Stimulated activated naive CD4-positive, alpha-beta T cell treated with Interleukin-2 at 50 U/mL for 16 hours (primary cell): ENCODE measurements around the gene MSL1.
"Not testable (repeated sequence)": the region's sequence is repeated elsewhere in the genome, so short reads cannot be mapped to it uniquely, and the experiment has no call there.

Experiments
- DNase-seq: peaks from one replicate; lab custom pipeline; 2025; lab: John Stamatoyannopoulos, UW

MSL1 gene

DNA sequence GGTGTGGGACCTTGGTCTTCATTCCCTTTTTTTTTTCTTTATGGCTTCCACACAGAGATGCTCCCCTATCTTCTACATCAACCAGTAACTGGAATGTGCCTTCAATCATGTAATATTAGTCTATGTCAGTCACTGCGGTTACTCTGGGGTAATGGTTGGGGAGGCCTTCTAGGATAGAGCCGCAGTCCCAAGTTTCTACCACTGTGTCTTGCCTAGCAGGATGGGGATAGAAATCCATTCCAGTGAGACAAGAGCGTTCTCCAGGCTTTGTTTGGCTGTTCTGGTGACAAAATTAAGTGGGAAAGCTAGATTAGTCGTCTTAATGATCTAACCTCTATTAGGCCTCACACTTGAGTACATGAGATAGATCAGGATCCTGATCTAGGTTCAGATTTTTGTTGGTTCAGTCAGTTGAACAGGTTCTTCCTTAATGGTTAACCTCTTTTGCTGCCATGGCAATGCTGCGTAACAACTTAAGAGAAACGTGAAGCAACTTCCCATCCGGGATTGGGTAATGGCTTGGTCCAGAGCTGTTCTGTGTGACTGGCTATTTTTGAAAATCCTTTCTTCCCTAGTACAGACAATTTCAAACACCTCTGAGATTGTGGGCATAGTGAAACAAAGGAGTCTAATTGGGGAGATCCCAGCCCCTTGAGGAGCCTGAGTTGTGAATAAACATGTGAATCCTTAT is 8.7 kb downstream of the MSL1 start:
- DNase-seq: no peak

DNA sequence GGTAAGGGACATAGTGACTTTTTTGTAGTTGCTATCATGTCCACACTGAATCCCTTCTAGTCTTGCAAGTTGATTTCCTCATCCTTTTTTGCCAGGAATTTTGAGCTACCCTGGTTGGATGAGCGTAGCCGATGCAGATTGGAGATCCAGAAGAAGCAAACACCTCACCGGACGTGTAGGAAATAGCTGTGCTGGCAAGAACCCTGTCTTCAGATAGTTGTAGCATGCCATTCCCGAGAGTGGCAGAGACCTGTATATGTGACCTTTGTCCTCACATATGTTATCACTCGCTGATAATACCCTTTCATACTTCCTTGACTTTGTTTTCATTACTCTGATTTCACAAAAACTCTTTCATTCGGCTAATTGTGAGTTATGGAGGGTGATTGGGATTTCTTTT is 12.4 kb downstream of the MSL1 start:
- DNase-seq: no peak

DNA sequence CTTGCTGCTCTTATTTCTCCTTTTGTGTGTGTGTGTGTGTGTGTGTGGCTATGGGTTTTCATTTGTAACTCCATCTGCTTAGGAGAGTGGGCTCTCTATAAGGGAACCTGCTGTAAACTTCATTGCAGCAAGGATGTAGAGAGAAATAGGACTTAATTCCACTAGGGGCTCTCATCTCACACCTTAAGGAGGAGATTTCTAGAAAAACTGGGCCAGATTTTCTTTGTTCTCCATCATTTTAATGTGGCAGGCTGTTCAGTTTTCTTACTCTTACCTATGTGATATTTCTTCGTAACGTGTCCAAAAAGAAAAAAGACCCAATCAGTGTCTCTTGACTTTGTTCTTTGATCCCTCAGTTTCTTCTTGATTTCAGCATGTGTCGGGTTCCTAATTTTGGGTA is 14.0 kb downstream of the MSL1 start:
- DNase-seq: no peak

DNA sequence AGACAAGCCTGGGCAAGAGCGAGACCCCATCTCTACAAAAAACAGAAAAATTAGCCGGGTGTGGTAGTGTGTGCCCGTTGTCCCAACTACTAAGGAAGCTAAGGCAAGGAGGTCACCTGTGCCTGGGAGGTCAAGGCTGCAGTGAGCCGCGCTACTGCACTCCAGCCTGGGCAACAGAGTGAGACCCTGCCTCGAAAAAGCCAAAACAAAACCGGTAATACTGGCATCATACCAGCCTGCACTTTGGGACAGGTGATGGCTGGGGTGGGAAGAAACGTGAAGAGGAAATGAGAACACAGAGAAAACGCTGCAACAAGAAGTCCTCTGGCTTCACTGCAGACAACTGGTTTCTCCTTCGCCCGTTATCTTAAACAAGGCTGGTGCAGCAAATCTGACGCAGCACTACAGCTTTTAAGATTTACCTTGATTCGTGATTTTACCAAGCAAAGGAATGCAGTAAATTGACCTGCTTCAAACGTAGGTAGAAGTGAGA is 17.8 kb downstream of the MSL1 start:
- DNase-seq: no peak

DNA sequence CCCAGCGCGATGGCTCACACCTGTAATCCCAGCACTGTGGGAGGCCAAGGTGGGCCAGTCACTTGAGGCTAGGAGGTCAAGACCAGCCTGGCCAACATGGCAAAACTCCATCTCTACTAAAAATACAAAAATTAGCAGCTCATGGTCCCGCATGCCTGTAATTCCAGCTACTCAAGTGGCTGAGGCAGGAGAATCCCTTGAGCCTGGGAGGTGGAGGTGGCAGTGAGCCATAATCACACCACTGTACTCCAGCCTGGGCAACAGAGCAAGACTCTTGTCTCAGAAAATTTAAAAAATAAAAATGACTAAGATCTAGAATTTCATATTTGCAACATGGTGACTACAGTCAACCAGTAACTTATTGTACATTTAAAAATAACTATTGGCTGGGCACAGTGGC is 21.4 kb downstream of the MSL1 start:
- not testable (repeated sequence) for DNase-seq

DNA sequence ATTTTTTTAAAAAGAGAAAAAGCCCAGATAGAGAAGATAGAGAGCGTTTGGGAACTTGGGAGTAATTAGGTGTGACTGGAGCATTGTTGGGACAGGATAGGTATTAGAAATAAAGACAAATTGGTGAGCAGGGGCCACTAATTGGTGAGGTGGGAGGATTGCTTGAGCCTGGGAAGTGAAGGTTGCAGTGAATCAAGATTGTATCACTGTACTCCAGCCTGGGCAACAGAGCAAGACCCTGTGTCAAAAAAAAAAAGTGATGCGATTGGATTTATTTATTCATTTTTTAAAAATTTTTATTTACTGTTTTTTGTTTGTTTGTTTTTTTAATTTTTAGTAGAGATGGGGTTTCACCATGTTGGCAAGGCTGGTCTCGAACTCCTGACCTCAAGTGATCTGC is 23.7 kb downstream of the MSL1 start:
- DNase-seq: no peak

DNA sequence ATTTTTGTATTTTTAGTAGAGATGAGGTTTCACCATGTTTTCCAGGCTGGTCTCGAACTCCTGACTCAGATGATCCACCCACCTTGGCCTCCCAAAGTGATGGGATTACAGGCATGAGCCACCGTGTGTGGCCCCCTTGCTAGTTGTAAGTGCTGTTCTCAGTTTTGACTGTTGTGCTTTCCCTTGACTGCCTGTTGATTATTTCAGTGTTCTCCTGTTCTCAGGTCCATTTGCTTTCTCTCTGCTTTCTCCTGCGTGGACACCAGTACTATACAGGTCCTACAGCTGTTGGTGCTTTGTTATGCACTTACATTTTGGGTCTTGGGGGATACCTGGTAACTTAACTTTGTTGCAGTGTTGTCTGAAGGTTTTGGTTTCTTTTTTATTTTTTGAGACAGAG is 26.8 kb downstream of the MSL1 start:
- DNase-seq: no peak

DNA sequence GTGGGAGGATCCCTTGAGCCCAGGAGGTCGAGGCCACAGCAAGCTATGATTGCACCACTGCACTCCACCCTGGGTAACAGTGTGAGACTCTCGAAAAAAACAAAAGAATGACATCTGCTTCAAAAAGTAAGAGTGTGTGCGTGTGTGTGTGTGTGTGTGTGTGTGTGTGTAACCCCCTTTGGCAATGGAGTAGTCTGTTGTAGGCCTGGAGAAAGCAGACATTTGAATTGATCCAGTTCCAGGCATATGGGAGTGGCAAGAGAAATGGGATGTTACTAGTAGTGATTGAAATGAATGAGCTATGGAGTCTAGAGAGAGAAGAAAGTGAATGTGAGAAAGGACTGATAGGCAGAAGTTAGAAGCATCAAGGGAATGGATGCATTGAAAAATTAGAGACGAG is 28.5 kb downstream of the MSL1 start:
- DNase-seq: no peak

DNA sequence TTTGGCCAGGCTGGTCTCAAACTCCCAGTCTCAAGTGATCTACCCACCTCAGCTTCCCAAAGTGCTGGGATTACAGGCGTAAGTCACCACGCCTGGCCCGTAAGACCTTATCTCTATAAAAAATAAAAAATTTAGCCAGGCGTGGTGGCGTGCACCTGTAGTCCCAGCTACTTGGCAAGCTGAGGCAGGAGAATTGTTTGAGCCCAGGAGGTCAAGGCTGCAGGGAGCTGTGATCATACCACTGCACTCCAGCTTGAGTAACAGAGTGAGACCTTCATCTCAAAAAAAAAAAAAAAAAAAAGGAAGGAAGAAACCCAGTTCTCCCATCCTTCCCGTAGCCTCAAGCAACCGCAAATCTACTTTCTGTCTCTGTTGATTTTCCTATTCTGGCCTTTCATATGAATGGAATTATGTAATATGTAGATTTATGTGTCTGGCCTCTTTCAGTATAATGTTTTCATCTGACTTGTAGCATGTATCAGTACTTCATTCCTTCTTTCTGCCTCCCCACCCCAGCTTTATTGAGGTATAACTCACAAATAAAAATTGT is 29.7 kb downstream of the MSL1 start:
- no peak for DNase-seq

DNA sequence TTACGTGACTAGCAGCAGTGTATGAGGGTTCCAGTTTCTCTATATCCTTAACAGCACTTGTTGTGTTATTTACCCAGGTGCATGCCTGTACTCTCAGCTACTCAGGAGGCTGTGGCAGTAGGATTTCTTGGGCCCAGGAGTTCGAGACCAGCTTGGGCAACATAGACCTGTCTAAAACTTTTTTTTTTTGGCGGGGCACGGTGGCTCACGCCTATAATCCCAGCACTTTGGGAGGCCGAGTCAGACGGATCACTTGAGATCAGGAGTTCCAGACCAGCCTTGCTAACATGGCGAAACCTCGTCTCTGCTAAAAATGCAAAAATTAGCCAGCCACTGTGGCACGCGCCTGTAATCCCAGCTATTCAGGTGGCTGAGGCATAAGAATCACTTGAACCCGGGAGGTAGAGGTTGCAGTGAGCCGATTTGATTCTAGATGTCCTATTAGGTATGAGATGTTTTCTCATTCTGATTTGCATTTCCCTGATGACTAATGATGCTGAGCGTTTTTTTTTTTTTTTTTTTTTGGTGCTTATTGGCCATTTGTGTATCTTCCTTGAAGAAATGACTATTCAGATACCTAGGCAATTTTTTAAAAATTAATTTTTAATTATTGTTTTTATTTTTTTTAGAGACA is 31.9 kb downstream of the MSL1 start:
- no peak for DNase-seq

DNA sequence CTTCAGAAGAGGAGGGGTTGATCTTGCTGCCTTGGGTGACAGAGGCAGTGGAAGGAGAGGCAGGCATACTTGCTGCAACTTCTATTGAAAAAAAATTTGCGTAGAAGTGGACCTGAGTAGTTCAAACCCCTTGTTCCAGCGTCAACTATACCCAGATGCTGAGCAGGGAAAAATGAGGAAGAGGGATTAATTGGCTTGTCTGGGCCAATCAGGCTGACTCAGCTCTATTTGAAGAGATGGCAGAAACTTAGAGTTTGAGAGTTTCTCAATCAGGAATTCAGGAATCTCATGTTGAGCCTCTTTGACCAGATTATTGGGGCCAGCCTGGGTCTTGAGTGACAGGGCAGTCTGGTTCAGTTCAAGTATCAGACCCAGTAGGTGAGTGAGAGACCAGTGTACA is 36.2 kb downstream of the MSL1 start:
- no peak for DNase-seq

DNA sequence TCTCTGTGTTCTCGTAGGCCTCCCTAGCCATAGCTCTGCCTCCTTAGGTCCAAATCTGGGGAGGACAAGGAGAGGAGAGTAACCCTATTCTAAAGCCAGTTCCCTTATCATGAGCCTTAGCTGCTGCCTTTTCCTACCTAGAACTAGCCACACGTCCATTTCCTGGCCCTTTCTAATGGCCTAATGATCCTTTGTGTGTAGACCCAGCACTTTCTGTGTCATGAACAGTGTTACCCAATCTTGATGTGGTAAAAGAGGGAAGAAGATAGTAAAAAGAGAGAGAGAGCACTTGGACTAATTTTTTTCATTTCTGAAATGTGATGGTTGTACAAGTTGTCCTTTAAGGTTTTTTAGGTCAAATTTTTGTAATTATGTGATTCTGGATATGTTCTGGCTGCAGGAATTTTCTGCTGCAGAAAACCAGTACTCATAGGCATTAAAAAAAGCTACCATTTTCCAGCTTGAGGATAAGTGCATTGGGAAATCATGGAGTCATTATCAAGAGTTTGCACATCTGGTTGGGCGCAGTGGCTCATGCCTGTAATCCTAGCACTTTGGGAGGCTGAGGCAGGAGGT is 36.8 kb downstream of the MSL1 start:
- DNase-seq: no peak

DNA sequence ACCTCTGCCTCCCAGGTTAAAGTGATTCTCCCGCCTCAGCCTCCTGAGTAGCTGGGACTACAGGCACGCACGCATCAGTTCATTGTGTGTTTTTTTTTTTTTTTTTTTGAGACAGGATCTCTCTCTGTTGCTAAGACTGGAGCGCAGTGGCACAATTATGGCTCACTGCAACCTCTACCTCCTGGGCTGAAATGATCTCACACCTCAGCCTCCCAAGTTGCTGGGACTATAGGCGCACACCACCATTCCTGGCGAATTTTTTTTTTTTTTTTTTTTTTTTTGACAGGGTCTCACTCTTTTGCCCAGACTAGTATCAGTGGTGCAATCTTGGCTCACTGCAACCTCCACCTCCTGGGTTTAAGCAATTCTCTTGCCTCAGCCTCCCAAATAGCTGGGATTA is 37.7 kb downstream of the MSL1 start:
- no peak for DNase-seq

DNA sequence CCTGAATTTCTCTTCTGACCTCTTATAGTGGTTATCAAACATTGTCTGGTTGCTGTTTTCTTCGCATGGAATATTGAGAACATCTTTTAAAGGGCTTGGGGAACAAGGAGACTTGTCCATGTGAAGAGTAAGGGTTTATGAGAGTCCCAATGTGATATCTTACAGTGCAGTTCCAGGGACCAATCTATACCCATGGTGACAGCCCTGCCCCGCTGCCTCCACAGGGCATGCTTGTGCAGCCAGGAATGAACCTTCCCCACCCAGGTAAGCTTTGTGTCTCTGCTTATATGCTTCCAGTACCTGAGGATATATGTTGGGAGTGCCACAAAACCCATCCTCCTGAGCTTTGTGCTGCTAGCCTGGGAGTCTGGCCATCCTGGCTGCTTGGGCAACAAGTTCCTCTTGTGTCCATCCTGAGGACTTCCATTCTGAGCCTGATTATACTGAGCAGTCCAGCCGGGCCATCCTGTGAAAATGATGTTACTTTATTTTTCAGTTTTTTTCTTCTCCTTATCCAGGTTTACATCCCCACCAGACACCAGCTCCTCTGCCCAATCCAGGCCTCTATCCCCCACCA is 46.0 kb downstream of the MSL1 start:
- no peak for DNase-seq

DNA sequence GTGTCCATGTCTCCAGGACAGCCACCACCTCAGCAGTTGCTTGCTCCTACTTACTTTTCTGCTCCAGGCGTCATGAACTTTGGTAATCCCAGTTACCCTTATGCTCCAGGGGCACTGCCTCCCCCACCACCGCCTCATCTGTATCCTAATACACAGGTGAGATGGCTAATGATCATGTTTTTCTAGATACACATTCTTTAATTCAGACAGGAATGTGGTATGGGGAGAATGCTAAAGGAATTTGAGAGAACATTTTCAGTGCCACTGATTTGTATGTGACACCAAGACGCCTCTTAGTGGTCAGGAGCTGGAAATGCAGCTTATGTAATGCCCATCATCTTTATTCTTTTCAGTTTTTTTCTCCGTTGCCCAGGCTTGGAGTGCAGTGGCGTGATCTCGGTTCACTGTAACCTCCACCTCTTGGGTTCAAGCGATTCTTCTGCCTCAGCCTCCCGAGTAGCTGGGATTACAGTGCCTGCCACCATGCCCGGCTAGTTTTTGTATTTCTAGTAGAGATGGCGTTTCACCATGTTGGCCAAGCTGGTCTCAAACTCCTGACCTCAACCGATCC is 46.6 kb downstream of the MSL1 start:
- DNase-seq: no peak

DNA sequence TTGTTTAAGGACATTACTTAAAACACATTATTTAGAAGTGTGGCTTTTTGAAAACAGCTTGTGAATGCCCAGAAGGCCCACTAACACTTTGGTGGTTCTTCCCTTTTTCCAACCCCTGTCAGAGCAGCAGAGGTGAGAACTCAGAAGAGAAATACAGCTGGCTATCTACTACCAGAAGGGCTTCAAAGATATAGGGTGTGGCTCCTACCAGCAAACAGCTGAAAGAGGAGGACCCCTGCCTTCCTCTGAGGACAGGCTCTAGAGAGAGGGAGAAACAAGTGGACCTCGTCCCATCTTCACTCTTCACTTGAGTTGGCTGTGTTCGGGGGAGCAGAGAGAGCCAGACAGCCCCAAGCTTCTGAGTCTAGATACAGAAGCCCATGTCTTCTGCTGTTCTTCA is 48.6 kb downstream of the MSL1 start:
- DNase-seq: no peak

DNA sequence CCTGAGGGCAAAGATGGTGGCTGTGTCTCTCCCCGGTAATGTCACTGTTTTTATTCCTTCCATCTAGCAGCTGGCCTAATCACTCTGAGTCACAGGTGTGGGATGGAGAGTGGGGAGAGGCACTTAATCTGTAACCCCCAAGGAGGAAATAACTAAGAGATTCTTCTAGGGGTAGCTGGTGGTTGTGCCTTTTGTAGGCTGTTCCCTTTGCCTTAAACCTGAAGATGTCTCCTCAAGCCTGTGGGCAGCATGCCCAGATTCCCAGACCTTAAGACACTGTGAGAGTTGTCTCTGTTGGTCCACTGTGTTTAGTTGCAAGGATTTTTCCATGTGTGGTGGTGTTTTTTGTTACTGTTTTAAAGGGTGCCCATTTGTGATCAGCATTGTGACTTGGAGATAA is 50.0 kb downstream of the MSL1 start:
- DNase-seq: no peak

DNA sequence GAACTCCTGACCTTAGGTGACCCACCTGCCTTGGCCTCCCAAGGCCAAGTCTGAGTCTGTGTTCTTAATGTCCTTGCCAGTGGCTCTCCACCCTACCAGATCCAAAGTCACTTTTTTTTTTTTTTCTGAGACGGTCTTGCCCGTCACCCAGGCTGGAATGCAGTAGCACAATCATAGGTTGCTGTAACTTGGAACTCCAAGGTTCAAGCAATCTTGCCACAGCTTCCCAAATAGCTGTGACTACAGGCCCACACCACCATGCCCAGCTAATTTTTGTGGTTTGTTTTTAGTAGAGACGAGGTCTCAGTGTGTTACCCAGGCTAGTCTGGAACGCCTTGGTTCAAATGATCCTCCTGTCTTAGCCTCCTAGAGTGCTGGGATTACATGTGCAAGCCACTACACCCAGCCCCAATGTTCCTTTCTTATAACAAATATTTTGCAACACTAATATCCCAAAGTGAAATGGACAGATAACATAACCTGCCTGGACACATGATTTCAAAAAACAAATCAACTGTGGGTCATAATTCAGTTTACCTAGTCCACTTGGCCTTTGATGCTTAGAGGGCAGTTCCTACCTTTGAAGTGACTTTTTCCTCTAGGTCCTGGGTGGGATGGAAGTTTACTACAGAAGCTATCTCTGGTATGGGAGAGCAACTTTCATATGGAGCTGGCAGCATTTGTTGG is 51.5 kb downstream of the MSL1 start:
- no peak for DNase-seq

DNA sequence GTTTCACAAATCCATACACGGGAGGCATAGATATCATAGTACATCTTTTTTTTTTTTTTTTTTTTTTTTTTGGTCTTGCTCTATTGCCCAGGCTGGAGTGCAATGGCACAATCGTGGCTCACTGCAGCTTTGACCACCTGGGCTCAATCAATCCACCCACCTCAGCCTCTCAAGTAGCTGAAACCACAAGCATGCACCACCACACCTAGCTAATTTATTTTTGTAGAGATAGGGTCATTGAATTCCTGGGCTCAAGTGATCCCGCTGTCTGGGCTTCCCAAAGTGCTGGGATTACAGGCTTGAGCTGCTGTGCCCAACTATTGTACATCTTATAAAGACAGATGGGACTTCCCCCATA is 52.0 kb downstream of the MSL1 start:
- DNase-seq: no peak

DNA sequence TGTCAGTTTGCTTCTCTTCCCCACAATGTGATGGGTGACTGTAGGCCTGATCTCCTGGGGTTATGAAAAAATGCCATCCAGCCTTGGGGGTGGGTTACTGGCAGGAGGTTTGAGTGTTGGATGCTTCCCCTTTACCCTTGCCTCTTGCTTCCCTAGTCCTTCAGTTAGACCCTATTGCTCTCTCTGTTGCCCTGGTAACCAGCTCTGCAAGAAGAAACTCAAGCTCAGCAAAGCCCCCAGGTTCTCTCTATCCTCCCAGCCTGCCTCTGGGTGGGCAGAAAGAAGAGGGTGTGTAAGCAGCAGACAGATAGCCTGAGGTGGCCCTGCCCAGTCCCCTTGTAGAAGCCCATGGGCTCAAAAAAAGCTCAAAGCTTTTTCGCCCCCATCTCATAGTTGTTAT is 52.7 kb downstream of the MSL1 start:
- no peak for DNase-seq

DNA sequence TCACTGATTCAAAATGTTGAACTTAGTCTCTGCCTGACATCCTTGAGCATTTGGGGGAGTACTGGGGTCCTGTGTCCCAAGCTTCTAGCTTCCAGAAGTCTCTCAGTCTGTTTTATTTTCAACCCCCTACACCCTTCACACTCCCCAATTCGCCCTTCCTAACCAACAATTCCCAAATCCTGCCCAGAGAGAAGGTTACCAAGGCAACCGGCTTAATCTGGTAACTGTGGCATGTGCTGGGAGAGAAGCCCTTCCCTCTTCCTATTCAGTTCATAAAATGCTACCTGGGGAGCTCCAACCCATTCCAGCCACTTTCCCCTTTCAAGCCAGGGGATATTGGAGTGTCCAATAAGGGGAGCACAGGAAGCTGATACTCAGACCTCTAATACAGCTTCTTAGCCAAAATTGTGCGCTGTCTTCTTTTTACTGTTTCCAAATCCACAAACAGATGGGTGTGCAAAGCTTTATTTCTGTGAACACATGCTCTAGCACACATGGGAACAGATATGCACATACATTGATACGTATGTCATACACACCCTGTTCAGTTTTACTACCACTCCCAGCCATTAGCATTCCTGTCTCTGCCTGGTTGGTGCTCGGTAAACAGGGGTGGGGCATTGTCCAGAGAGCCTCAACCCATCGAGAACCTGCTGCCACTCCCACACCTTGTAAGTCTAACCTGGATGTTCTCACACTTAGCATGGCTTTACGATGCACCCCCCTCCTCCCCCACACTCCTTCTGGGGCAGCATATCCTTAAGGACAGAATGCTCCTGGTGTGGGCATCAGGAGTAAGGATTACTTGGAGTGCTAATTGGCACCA is 54.4 kb downstream of the MSL1 start:
- no peak for DNase-seq
